HEK293 (cell line): Measurements from ENCODE around the gene PARS2.

ENCODE experiments used
- AEBP2 ChIP-seq: fragments of 450-650 bp; formaldehyde crosslinking; IDR thresholded peaks from 2 replicates; pipeline ENCODE4 v1.5.1; 2016; ENCODE audit warnings: missing biosample characterization, missing genetic modification characterization, borderline replicate concordance
- GLIS1 ChIP-seq: fragments of 450-650 bp; formaldehyde crosslinking; IDR thresholded peaks from 2 replicates; pipeline ENCODE4 v1.5.1; 2016; ENCODE audit warnings: missing biosample characterization, missing genetic modification characterization
- GLIS2 ChIP-seq: fragments of 450-650 bp; formaldehyde crosslinking; IDR thresholded peaks from 2 replicates; pipeline ENCODE4 v1.5.1; 2016; ENCODE audit warnings: missing biosample characterization, missing genetic modification characterization
- IKZF3 ChIP-seq: fragments of 450-650 bp; IDR thresholded peaks from 2 replicates; pipeline ENCODE4 v1.5.0; 2018; ENCODE audit warnings: missing biosample characterization, mild to moderate bottlenecking, missing genetic modification characterization, moderate library complexity
- MEIS1 ChIP-seq: sonication (generic); formaldehyde crosslinking; IDR thresholded peaks from 2 replicates; pipeline ENCODE4 v1.8.1; 2022; ENCODE audit warnings: missing genetic modification reagents, mild to moderate bottlenecking, borderline replicate concordance
- OSR2 ChIP-seq: fragments of 450-650 bp; formaldehyde crosslinking; IDR thresholded peaks from 2 replicates; pipeline ENCODE4 v1.5.1; 2016; ENCODE audit warnings: missing biosample characterization, missing genetic modification characterization
- PRDM10 ChIP-seq: fragments of 450-650 bp; formaldehyde crosslinking; IDR thresholded peaks from 2 replicates; pipeline ENCODE4 v1.5.1; 2016; ENCODE audit warnings: missing biosample characterization, missing genetic modification characterization
- PRDM6 ChIP-seq: fragments of 450-650 bp; formaldehyde crosslinking; IDR thresholded peaks from 2 replicates; pipeline ENCODE4 v1.5.1; 2017; ENCODE audit warnings: missing biosample characterization, missing genetic modification characterization
- TRIM28 ChIP-seq: IDR thresholded peaks from 2 replicates; pipeline ENCODE4 v1.6.1; 2011; ENCODE audit warnings: low read length, control low read depth, borderline replicate concordance
- YY2 ChIP-seq: fragments of 450-650 bp; formaldehyde crosslinking; IDR thresholded peaks from 2 replicates; pipeline ENCODE4 v1.5.1; 2016; ENCODE audit warnings: missing biosample characterization, missing genetic modification characterization
- ZBTB1 ChIP-seq: fragments of 450-650 bp; formaldehyde crosslinking; IDR thresholded peaks from 2 replicates; pipeline ENCODE4 v1.5.1; 2016; ENCODE audit warnings: missing biosample characterization, missing genetic modification characterization
- ZBTB20 ChIP-seq: fragments of 450-650 bp; formaldehyde crosslinking; IDR thresholded peaks from 2 replicates; pipeline ENCODE4 v1.5.1; 2016; ENCODE audit warnings: missing biosample characterization, missing genetic modification characterization
- ZBTB6 ChIP-seq: fragments of 450-650 bp; formaldehyde crosslinking; IDR thresholded peaks from 2 replicates; pipeline ENCODE4 v1.5.1; 2017; ENCODE audit warnings: missing biosample characterization, missing genetic modification characterization
- ZFP37 ChIP-seq: fragments of 450-650 bp; formaldehyde crosslinking; IDR thresholded peaks from 2 replicates; pipeline ENCODE4 v1.5.1; 2016; ENCODE audit warnings: missing biosample characterization, missing genetic modification characterization
- ZNF175 ChIP-seq: fragments of 450-650 bp; formaldehyde crosslinking; IDR thresholded peaks from 2 replicates; pipeline ENCODE4 v1.5.1; 2016; ENCODE audit warnings: missing biosample characterization, missing genetic modification characterization
- ZNF248 ChIP-seq: fragments of 450-650 bp; formaldehyde crosslinking; IDR thresholded peaks from 2 replicates; pipeline ENCODE4 v1.5.1; 2017; ENCODE audit warnings: missing biosample characterization, missing genetic modification characterization
- ZNF362 ChIP-seq: fragments of 450-650 bp; formaldehyde crosslinking; IDR thresholded peaks from 2 replicates; pipeline ENCODE4 v1.5.1; 2016; ENCODE audit warnings: missing biosample characterization, missing genetic modification characterization
- ZNF37A ChIP-seq: fragments of 450-650 bp; IDR thresholded peaks from 2 replicates; pipeline ENCODE4 v1.5.1; 2018; ENCODE audit warnings: missing biosample characterization, missing genetic modification characterization
- ZNF391 ChIP-seq: fragments of 450-650 bp; formaldehyde crosslinking; IDR thresholded peaks from 2 replicates; pipeline ENCODE4 v1.5.1; 2016; ENCODE audit warnings: low read depth, missing biosample characterization, missing genetic modification characterization, borderline replicate concordance
- ZNF404 ChIP-seq: fragments of 450-650 bp; formaldehyde crosslinking; IDR thresholded peaks from 2 replicates; pipeline ENCODE4 v1.5.1; 2017; ENCODE audit warnings: missing biosample characterization, missing genetic modification characterization
- ZNF510 ChIP-seq: fragments of 450-650 bp; formaldehyde crosslinking; IDR thresholded peaks from 2 replicates; pipeline ENCODE4 v1.5.1; 2018; ENCODE audit warnings: mild to moderate bottlenecking, missing genetic modification characterization, missing biosample characterization; ENCODE audit not compliant: insufficient replicate concordance
- ZNF555 ChIP-seq: fragments of 450-650 bp; formaldehyde crosslinking; conservative IDR thresholded peaks from 2 replicates; pipeline ENCODE4 v1.5.1; 2017; ENCODE audit warnings: missing biosample characterization, mild to moderate bottlenecking, missing genetic modification characterization, inconsistent platforms
- ZNF645 ChIP-seq: fragments of 450-650 bp; formaldehyde crosslinking; IDR thresholded peaks from 2 replicates; pipeline ENCODE4; 2016; ENCODE audit warnings: missing biosample characterization, missing genetic modification characterization
- ZNF654 ChIP-seq: fragments of 450-650 bp; formaldehyde crosslinking; IDR thresholded peaks from 2 replicates; pipeline ENCODE4 v1.5.1; 2016; ENCODE audit warnings: low read depth, missing biosample characterization, missing genetic modification characterization
- ZNF660 ChIP-seq: fragments of 450-650 bp; IDR thresholded peaks from 2 replicates; pipeline ENCODE4 v1.5.1; 2018; ENCODE audit warnings: missing biosample characterization, mild to moderate bottlenecking, missing genetic modification characterization
- ZNF670 ChIP-seq: fragments of 450-650 bp; formaldehyde crosslinking; IDR thresholded peaks from 2 replicates; pipeline ENCODE4 v1.5.1; 2016; ENCODE audit warnings: missing biosample characterization, missing genetic modification characterization, low read depth
- ZNF768 ChIP-seq: fragments of 450-650 bp; formaldehyde crosslinking; IDR thresholded peaks from 2 replicates; pipeline ENCODE4 v1.5.1; 2018; ENCODE audit warnings: missing biosample characterization, mild to moderate bottlenecking, missing genetic modification characterization
- ZSCAN5A ChIP-seq: fragments of 450-650 bp; formaldehyde crosslinking; IDR thresholded peaks from 2 replicates; pipeline ENCODE4 v1.5.1; 2016; ENCODE audit warnings: missing biosample characterization, missing genetic modification characterization
- ZXDB ChIP-seq: fragments of 450-650 bp; formaldehyde crosslinking; IDR thresholded peaks from 2 replicates; pipeline ENCODE4 v1.5.1; 2016; ENCODE audit warnings: missing biosample characterization, missing genetic modification characterization

Gene PARS2

GRCh38 chr1:54764133-54764921 lies at the start of gene PARS2 (continued):
- TF ChIP-seq AEBP2 (tag by site-specific recombination) = no peak
- TF ChIP-seq ZNF362 (tag by site-specific recombination) = no peak
- TF ChIP-seq PRDM10 (tag by site-specific recombination) = no peak
- TF ChIP-seq IKZF3 = no peak
- peak; percentile 86 for TF ChIP-seq ZXDB (tag by site-specific recombination)
- peak; percentile 80 for TF ChIP-seq GLIS1 (tag by site-specific recombination)
- TF ChIP-seq MEIS1 = no peak
- TF ChIP-seq ZNF391 = no peak
- no peak for TF ChIP-seq ZNF404
- no peak for TF ChIP-seq ZSCAN5A (tag by site-specific recombination)
- peak; percentile 75 for TF ChIP-seq GLIS2 (tag by site-specific recombination)
- TF ChIP-seq ZFP37 (tag by site-specific recombination) = no peak
- no peak for TF ChIP-seq TRIM28
- TF ChIP-seq ZNF510 (tag by site-specific recombination) = no peak
- TF ChIP-seq ZBTB1 (tag by site-specific recombination) = 0 out of 2 replicates have a peak, but pooled peaks have one; percentile 80
- no peak for TF ChIP-seq ZNF670
- TF ChIP-seq ZNF645 (tag by site-specific recombination) = no peak
- TF ChIP-seq ZNF175 (tag by site-specific recombination) = no peak
- TF ChIP-seq PRDM6 = no peak
- TF ChIP-seq ZNF654 (tag by site-specific recombination) = no peak
- no peak for TF ChIP-seq ZBTB20 (tag by site-specific recombination)
- peak; percentile 12; the same call in 1 of the 2 replicates for TF ChIP-seq ZNF660
- TF ChIP-seq YY2 = no peak
- no peak for TF ChIP-seq ZNF555 (tag by site-specific recombination)
- no peak for TF ChIP-seq ZNF37A (tag by site-specific recombination)
- no peak for TF ChIP-seq ZBTB6
- no peak for TF ChIP-seq ZNF768 (tag by site-specific recombination)
- TF ChIP-seq OSR2 = no peak
- TF ChIP-seq ZNF248 (tag by site-specific recombination) = no peak
